GM23338 (cell line): Measurements from ENCODE around the gene IZUMO1. TPM values are rescaled to one million over a fixed set of nuclear protein-coding genes. Genes with fewer than 3 reads are reported as not detected.
A peak's percentile ranks its signal among the peaks of the same experiment; 100 is the strongest.

Experiments
- ATAC-seq: fragments of 200-7000 bp; cut with Tn5 transposase; 3 replicates; pipeline ENCODE4 v1.9.1; 2020
- DNase-seq: peaks from one replicate; pipeline ENCODE4 v3.0.0-alpha.2; 2015; ENCODE audit warnings: low spot score
- H2AFZ ChIP-seq: fragments of 200-600 bp; sonication (generic); 2 replicates; pipeline ENCODE4 v1.8.0; 2016; ENCODE audit warnings: antibody characterized with exemption, mild to moderate bottlenecking, moderate library complexity
- H3F3A ChIP-seq: fragments of 200-600 bp; sonication (generic); replicated peaks from 2 replicates; pipeline ENCODE4 v1.8.0; 2017; ENCODE audit warnings: antibody characterized with exemption, mixed run types, low read depth
- H3K27ac ChIP-seq: fragments of 200-600 bp; sonication (generic); 2 replicates; pipeline ENCODE4 v1.6.1; 2016; ENCODE audit warnings: low read depth
- H3K27me3 ChIP-seq: fragments of 200-600 bp; sonication (generic); 2 replicates; pipeline ENCODE4 v1.8.0; 2016; ENCODE audit warnings: mild to moderate bottlenecking, mixed run types, moderate library complexity; ENCODE audit not compliant: insufficient read depth
- H3K36me3 ChIP-seq: fragments of 200-600 bp; sonication (generic); 2 replicates; pipeline ENCODE4 v1.8.0; 2016; ENCODE audit warnings: mild to moderate bottlenecking; ENCODE audit not compliant: insufficient read depth
- H3K4me1 ChIP-seq: fragments of 200-600 bp; sonication (generic); 2 replicates; pipeline ENCODE4 v1.8.0; 2016; ENCODE audit warnings: mild to moderate bottlenecking, moderate library complexity; ENCODE audit not compliant: insufficient read depth
- H3K4me2 ChIP-seq: fragments of 200-600 bp; sonication (generic); 2 replicates; pipeline ENCODE4 v1.7.1; 2017; ENCODE audit warnings: mixed run types
- H3K4me3 ChIP-seq: fragments of 200-600 bp; sonication (generic); 2 replicates; pipeline ENCODE4 v1.6.1; 2016; ENCODE audit warnings: mixed run types
- H3K79me2 ChIP-seq: fragments of 200-600 bp; sonication (generic); replicated peaks from 2 replicates; pipeline ENCODE4 v1.8.0; 2017; ENCODE audit warnings: mild to moderate bottlenecking; ENCODE audit not compliant: insufficient read depth
- H3K9me2 ChIP-seq: fragments of 200-600 bp; sonication (generic); 2 replicates; pipeline ENCODE4 v1.8.0; 2017; ENCODE audit not compliant: insufficient read depth
- H4K20me1 ChIP-seq: fragments of 200-600 bp; sonication (generic); replicated peaks from 2 replicates; pipeline ENCODE4 v1.8.0; 2017; ENCODE audit warnings: mild to moderate bottlenecking; ENCODE audit not compliant: insufficient read depth
- H3K27ac Mint-ChIP-seq: 2 replicates; pipeline ENCODE4 v1.8.0; 2020; ENCODE audit warnings: inconsistent platforms, mild to moderate bottlenecking, moderate library complexity, mixed read lengths
- H3K27me3 Mint-ChIP-seq: 3 replicates; pipeline ENCODE4 v1.8.0; 2022; ENCODE audit warnings: low read depth, mild to moderate bottlenecking, moderate library complexity, mixed read lengths, inconsistent platforms; ENCODE audit not compliant: insufficient read depth, poor library complexity
- H3K36me3 Mint-ChIP-seq: 3 replicates; pipeline ENCODE4 v1.8.0; 2021; ENCODE audit warnings: low read depth, mild to moderate bottlenecking, inconsistent platforms, moderate library complexity, mixed read lengths
- H3K4me1 Mint-ChIP-seq: 3 replicates; pipeline ENCODE4 v1.8.0; 2020; ENCODE audit warnings: mild to moderate bottlenecking, inconsistent platforms, mixed read lengths
- H3K4me3 Mint-ChIP-seq: 3 replicates; pipeline ENCODE4 v1.8.0; 2021; ENCODE audit warnings: moderate library complexity, mild to moderate bottlenecking, inconsistent platforms, mixed read lengths
- H3K9me3 Mint-ChIP-seq: 3 replicates; pipeline ENCODE4 v1.8.0; 2020; ENCODE audit warnings: moderate library complexity, mild to moderate bottlenecking, inconsistent platforms, mixed read lengths
- CREB1 ChIP-seq: fragments of 250-450 bp; sonication (Bioruptor Pico); IDR thresholded peaks from 2 replicates; pipeline ENCODE4 v1.5.0; 2020; ENCODE audit warnings: low read depth, mild to moderate bottlenecking, moderate library complexity
- CTCF ChIP-seq, 2 experiments: fragments of 200-600 bp in 1 of 2; sonication (generic) in 1 of 2; conservative IDR thresholded peaks; 2 replicates each; pipeline versions ENCODE4 v1.5.1 to v1.6.1; 2016 to 2017; ENCODE audit warnings: antibody characterized with exemption in 2 of 2, low read depth in 2 of 2, mild to moderate bottlenecking in 2 of 2, moderate library complexity in 1 of 2
- EZH2 ChIP-seq: fragments of 200-600 bp; sonication (generic); IDR thresholded peaks from one replicate; pipeline ENCODE4 v1.8.0; 2017; ENCODE audit warnings: antibody characterized with exemption, mild to moderate bottlenecking, low read depth; ENCODE audit not compliant: unreplicated experiment
- EZH2phosphoT487 ChIP-seq: fragments of 200-600 bp; sonication (generic); IDR thresholded peaks from one replicate; pipeline ENCODE4 v1.8.1; 2018; ENCODE audit warnings: antibody characterized with exemption; ENCODE audit not compliant: unreplicated experiment
- JUNB ChIP-seq: IDR thresholded peaks from one replicate; pipeline ENCODE4 v1.6.1; 2016; ENCODE audit warnings: antibody characterized with exemption; ENCODE audit not compliant: unreplicated experiment
- NANOG ChIP-seq: IDR thresholded peaks from 2 replicates; pipeline ENCODE4 v1.6.1; 2016; ENCODE audit warnings: antibody characterized with exemption, borderline replicate concordance
- POLR2AphosphoS5 ChIP-seq: IDR thresholded peaks from 2 replicates; pipeline ENCODE4 v1.6.1; 2016; ENCODE audit warnings: antibody characterized with exemption, low read depth
- STAT1 ChIP-seq: IDR thresholded peaks from one replicate; pipeline ENCODE4 v1.6.1; 2016; ENCODE audit warnings: antibody characterized with exemption; ENCODE audit not compliant: unreplicated experiment
- ZNF114 ChIP-seq: fragments of 250-450 bp; sonication (Bioruptor Pico); IDR thresholded peaks from 2 replicates; pipeline ENCODE4 v1.5.0; 2020; ENCODE audit warnings: mild to moderate bottlenecking, moderate library complexity
- ZNF331 ChIP-seq: fragments of 250-450 bp; sonication (Bioruptor Pico); IDR thresholded peaks from 2 replicates; pipeline ENCODE4 v1.5.0; 2020; ENCODE audit warnings: low read depth, mild to moderate bottlenecking, moderate library complexity
- ZNF462 ChIP-seq: fragments of 250-450 bp; sonication (Bioruptor Pico); IDR thresholded peaks from 2 replicates; pipeline ENCODE4 v1.5.0; 2020; ENCODE audit warnings: mild to moderate bottlenecking, moderate library complexity
- polyA plus RNA-seq: library from polyadenylated mRNA; unstranded; fragments of >200 nt; fragmentation: Nextera tagmentation; extraction: Ambion mirVana; gene quantifications from 2 replicates; pipeline ENCODE4 v1.2.1, GENCODE V29; 2016
- total RNA-seq: library from RNA; depleted of rRNA; stranded (reverse); fragments of >200 nt; shearing (Covaris generic); gene quantifications from 2 replicates; pipeline ENCODE4 v1.2.3, GENCODE V29; 2014
- TF ChIP-seq, protein P1 (sequence below): IDR thresholded peaks from one replicate; pipeline ENCODE4 v1.6.1; 2018; ENCODE audit warnings: antibody characterized with exemption; ENCODE audit not compliant: unreplicated experiment
- TF ChIP-seq, protein P2 (sequence below): IDR thresholded peaks from 2 replicates; pipeline ENCODE4 v1.6.1; 2016; ENCODE audit warnings: antibody characterized with exemption

The IZUMO1 gene
- total and polyA plus RNA-seq, 2 experiments from 2014 or later: 1.2 to 3.5 TPM

GRCh38 chr19:48795055-48795684, 48.5 kb upstream of the IZUMO1 start:
- no peaks in the 10 kb centered on the region for H3K9me3 Mint-ChIP-seq
- peak overlapping the region; percentile 71 for H3K4me2 ChIP-seq
- H3K27me3 ChIP-seq: no peaks in the 10 kb centered on the region
- no peak overlapping the region for H3K27ac ChIP-seq
- DNase-seq (peak; percentile 98), ATAC-seq (peak; percentile 93)
- H4K20me1 ChIP-seq: no peaks in the 10 kb centered on the region
- peaks cover 24% of the 10 kb centered on the region; the same call in 2 of the 3 replicates for H3K4me1 Mint-ChIP-seq
- no peaks in the 10 kb centered on the region; the same call in 2 of the 3 replicates for H3K36me3 Mint-ChIP-seq
- H3K4me3 ChIP-seq: peak overlapping the region; percentile 64
- H3K36me3 ChIP-seq: no peaks in the 10 kb centered on the region
- TF ChIP-seq STAT1: no peak
- no peak for TF ChIP-seq EZH2phosphoT487
- peak; percentile 57 for TF ChIP-seq CREB1 (CRISPR knock-in tag)
- no peak for TF ChIP-seq JUNB
- TF ChIP-seq EZH2: no peak
- peak; percentile 56; the same call in 1 of the 2 replicates for TF ChIP-seq POLR2AphosphoS5
- no peak for TF ChIP-seq NANOG
- TF ChIP-seq ZNF114: no peak
- TF ChIP-seq ZNF331 (CRISPR knock-in tag): no peak
- TF ChIP-seq, protein P1, sequence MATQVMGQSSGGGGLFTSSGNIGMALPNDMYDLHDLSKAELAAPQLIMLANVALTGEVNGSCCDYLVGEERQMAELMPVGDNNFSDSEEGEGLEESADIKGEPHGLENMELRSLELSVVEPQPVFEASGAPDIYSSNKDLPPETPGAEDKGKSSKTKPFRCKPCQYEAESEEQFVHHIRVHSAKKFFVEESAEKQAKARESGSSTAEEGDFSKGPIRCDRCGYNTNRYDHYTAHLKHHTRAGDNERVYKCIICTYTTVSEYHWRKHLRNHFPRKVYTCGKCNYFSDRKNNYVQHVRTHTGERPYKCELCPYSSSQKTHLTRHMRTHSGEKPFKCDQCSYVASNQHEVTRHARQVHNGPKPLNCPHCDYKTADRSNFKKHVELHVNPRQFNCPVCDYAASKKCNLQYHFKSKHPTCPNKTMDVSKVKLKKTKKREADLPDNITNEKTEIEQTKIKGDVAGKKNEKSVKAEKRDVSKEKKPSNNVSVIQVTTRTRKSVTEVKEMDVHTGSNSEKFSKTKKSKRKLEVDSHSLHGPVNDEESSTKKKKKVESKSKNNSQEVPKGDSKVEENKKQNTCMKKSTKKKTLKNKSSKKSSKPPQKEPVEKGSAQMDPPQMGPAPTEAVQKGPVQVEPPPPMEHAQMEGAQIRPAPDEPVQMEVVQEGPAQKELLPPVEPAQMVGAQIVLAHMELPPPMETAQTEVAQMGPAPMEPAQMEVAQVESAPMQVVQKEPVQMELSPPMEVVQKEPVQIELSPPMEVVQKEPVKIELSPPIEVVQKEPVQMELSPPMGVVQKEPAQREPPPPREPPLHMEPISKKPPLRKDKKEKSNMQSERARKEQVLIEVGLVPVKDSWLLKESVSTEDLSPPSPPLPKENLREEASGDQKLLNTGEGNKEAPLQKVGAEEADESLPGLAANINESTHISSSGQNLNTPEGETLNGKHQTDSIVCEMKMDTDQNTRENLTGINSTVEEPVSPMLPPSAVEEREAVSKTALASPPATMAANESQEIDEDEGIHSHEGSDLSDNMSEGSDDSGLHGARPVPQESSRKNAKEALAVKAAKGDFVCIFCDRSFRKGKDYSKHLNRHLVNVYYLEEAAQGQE: no peak
- TF ChIP-seq, protein P2, sequence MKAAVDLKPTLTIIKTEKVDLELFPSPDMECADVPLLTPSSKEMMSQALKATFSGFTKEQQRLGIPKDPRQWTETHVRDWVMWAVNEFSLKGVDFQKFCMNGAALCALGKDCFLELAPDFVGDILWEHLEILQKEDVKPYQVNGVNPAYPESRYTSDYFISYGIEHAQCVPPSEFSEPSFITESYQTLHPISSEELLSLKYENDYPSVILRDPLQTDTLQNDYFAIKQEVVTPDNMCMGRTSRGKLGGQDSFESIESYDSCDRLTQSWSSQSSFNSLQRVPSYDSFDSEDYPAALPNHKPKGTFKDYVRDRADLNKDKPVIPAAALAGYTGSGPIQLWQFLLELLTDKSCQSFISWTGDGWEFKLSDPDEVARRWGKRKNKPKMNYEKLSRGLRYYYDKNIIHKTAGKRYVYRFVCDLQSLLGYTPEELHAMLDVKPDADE: peak; percentile 99
- TF ChIP-seq CTCF (conservative IDR thresholded peaks at IDR 0.05; ENCODE audit: low read depth in 2 of 2): peak; percentile 92 to 97
- no peak for TF ChIP-seq ZNF462 (CRISPR knock-in tag)
- H3K27ac Mint-ChIP-seq: peak overlapping the region; percentile 99
- H3K9me2 ChIP-seq: no peaks in the 10 kb centered on the region
- peak overlapping the region; percentile 48 for H2AFZ ChIP-seq
- H3K4me1 ChIP-seq: peaks cover 12% of the 10 kb centered on the region
- H3F3A ChIP-seq: peaks cover 5% of the 10 kb centered on the region; the same call in 1 of the 2 replicates
- H3K27me3 Mint-ChIP-seq: peaks cover 12% of the 10 kb centered on the region
- no peaks in the 10 kb centered on the region for H3K79me2 ChIP-seq
- peak overlapping the region; percentile 95 for H3K4me3 Mint-ChIP-seq
